ENCODE measurements around the gene PCDHB8.
A peak's percentile ranks its signal among the peaks of the same experiment; 100 is the strongest.
"Not testable (repeated sequence)": the region's sequence is repeated elsewhere in the genome, so short reads cannot be mapped to it uniquely, and the experiment has no call there.

Gene PCDHB8

GRCh38 chr5:141192110-141192725, 14.6 kb downstream of the PCDHB8 start, which contains the start of gene PCDHB10:
Gene PCDHB10, plus strand, starts transcription at chr5:141192353. Its CDS starts 200 bp downstream, at chr5:141192553.
- H3K79me2 ChIP-seq (ENCODE audit: low read length): no peaks in the 10 kb centered on the region
- H3K4me1 ChIP-seq (ENCODE audit: low read length): no peaks in the 10 kb centered on the region
- peak; percentile 64 for TF ChIP-seq CTCF (IDR thresholded peaks at IDR 0.05; ENCODE audit: low read depth, low read length)
- TF ChIP-seq EZH2phosphoT487 (IDR thresholded peaks at IDR 0.05; ENCODE audit: low read depth): no peak
- H2AFZ ChIP-seq (ENCODE audit: low read depth, low read length): no peak within 1 kb of the TSS
- no peak within 1 kb of the TSS for H3K4me2 ChIP-seq (ENCODE audit: low read length)
- no peak within 1 kb of the TSS for H3K9ac ChIP-seq (ENCODE audit: low read length)
- no peak within 1 kb of the TSS for H3K4me3 ChIP-seq (ENCODE audit: low read length)
- H3K9me3 ChIP-seq (ENCODE audit: insufficient read depth, low read length): no peaks in the 10 kb centered on the region
- no peak within 1 kb of the TSS for H3K27ac ChIP-seq (ENCODE audit: low read length)
- H3K27me3 ChIP-seq (ENCODE audit: low read depth, low read length): no peaks in the 10 kb centered on the region
- no peaks in the 10 kb centered on the region for H4K20me1 ChIP-seq (ENCODE audit: insufficient read depth, low read length)
- no peaks in the 10 kb centered on the region for H3K36me3 ChIP-seq (replicated peaks; ENCODE audit: low read depth, low read length)

- H3K27ac ChIP-seq (ENCODE audit: low read length); H3K36me3 ChIP-seq (replicated peaks; ENCODE audit: low read depth, low read length); H4K20me1 ChIP-seq (ENCODE audit: insufficient read depth, low read length); H3K9me3 ChIP-seq (ENCODE audit: insufficient read depth, low read length); H2AFZ ChIP-seq (ENCODE audit: low read depth, low read length); H3K79me2 ChIP-seq (ENCODE audit: low read length); H3K9ac ChIP-seq (ENCODE audit: low read length); H3K4me2 ChIP-seq (ENCODE audit: low read length); H3K4me3 ChIP-seq (ENCODE audit: low read length); H3K4me1 ChIP-seq (ENCODE audit: low read length); H3K27me3 ChIP-seq (ENCODE audit: low read depth, low read length): not testable (repeated sequence)
Measured at GRCh38 chr5:141194332-141194731, 16.7 kb downstream of the PCDHB8 start.

- no peaks in the 10 kb centered on the region for H3K9me3 ChIP-seq (ENCODE audit: insufficient read depth, low read length)
- H3K4me1 ChIP-seq (ENCODE audit: low read length): no peaks in the 10 kb centered on the region
- no peak overlapping the region for H3K27ac ChIP-seq (ENCODE audit: low read length)
- H3K36me3 ChIP-seq (replicated peaks; ENCODE audit: low read depth, low read length): no peaks in the 10 kb centered on the region
- H3K4me3 ChIP-seq (ENCODE audit: low read length): no peak overlapping the region
- no peak for TF ChIP-seq EZH2phosphoT487 (IDR thresholded peaks at IDR 0.05; ENCODE audit: low read depth)
- no peak for TF ChIP-seq CTCF (IDR thresholded peaks at IDR 0.05; ENCODE audit: low read depth, low read length)
- H3K9ac ChIP-seq (ENCODE audit: low read length): no peak overlapping the region
- H3K27me3 ChIP-seq (ENCODE audit: low read depth, low read length): no peaks in the 10 kb centered on the region
- no peaks in the 10 kb centered on the region for H3K79me2 ChIP-seq (ENCODE audit: low read length)
- H4K20me1 ChIP-seq (ENCODE audit: insufficient read depth, low read length): no peaks in the 10 kb centered on the region
- H2AFZ ChIP-seq (ENCODE audit: low read depth, low read length): no peak overlapping the region
- no peak overlapping the region for H3K4me2 ChIP-seq (ENCODE audit: low read length)
Measured at GRCh38 chr5:141196363-141196762, 18.8 kb downstream of the PCDHB8 start.

GRCh38 chr5:141199359-141200235, 22.0 kb downstream of the PCDHB8 start, which contains the start of gene PCDHB11:
Gene PCDHB11, plus strand, starts transcription at chr5:141199627. Its CDS starts 148 bp downstream, at chr5:141199775.
- H3K36me3 ChIP-seq (replicated peaks; ENCODE audit: low read depth, low read length): no peaks in the 10 kb centered on the region
- no peak within 1 kb of the TSS for H3K27ac ChIP-seq (ENCODE audit: low read length)
- no peaks in the 10 kb centered on the region for H3K27me3 ChIP-seq (ENCODE audit: low read depth, low read length)
- no peaks in the 10 kb centered on the region for H4K20me1 ChIP-seq (ENCODE audit: insufficient read depth, low read length)
- H3K79me2 ChIP-seq (ENCODE audit: low read length): no peaks in the 10 kb centered on the region
- no peak within 1 kb of the TSS for H3K4me2 ChIP-seq (ENCODE audit: low read length)
- H3K9me3 ChIP-seq (ENCODE audit: insufficient read depth, low read length): no peaks in the 10 kb centered on the region
- TF ChIP-seq EZH2phosphoT487 (IDR thresholded peaks at IDR 0.05; ENCODE audit: low read depth) (no peak), CTCF (IDR thresholded peaks at IDR 0.05; ENCODE audit: low read depth, low read length) (peak; percentile 31)
- H3K4me3 ChIP-seq (ENCODE audit: low read length): no peak within 1 kb of the TSS
- no peak within 1 kb of the TSS for H3K9ac ChIP-seq (ENCODE audit: low read length)
- H3K4me1 ChIP-seq (ENCODE audit: low read length): no peaks in the 10 kb centered on the region
- no peak within 1 kb of the TSS for H2AFZ ChIP-seq (ENCODE audit: low read depth, low read length)

- not testable (repeated sequence) for H2AFZ ChIP-seq (ENCODE audit: low read depth, low read length); H4K20me1 ChIP-seq (ENCODE audit: insufficient read depth, low read length); H3K27ac ChIP-seq (ENCODE audit: low read length); H3K4me1 ChIP-seq (ENCODE audit: low read length); H3K4me3 ChIP-seq (ENCODE audit: low read length); H3K27me3 ChIP-seq (ENCODE audit: low read depth, low read length); H3K4me2 ChIP-seq (ENCODE audit: low read length); H3K9ac ChIP-seq (ENCODE audit: low read length); H3K79me2 ChIP-seq (ENCODE audit: low read length); H3K9me3 ChIP-seq (ENCODE audit: insufficient read depth, low read length); H3K36me3 ChIP-seq (replicated peaks; ENCODE audit: low read depth, low read length)
Measured at GRCh38 chr5:141201126-141201525, 23.5 kb downstream of the PCDHB8 start.

GRCh38 chr5:141201646-141202045, 24.1 kb downstream of the PCDHB8 start:
- H3K36me3 ChIP-seq (replicated peaks; ENCODE audit: low read depth, low read length); H3K79me2 ChIP-seq (ENCODE audit: low read length); H3K27me3 ChIP-seq (ENCODE audit: low read depth, low read length); H3K9me3 ChIP-seq (ENCODE audit: insufficient read depth, low read length); H3K27ac ChIP-seq (ENCODE audit: low read length); H3K4me2 ChIP-seq (ENCODE audit: low read length); H4K20me1 ChIP-seq (ENCODE audit: insufficient read depth, low read length); H3K4me3 ChIP-seq (ENCODE audit: low read length); H2AFZ ChIP-seq (ENCODE audit: low read depth, low read length); H3K9ac ChIP-seq (ENCODE audit: low read length); H3K4me1 ChIP-seq (ENCODE audit: low read length): not testable (repeated sequence)

Measured in OCI-LY3 (cell line).